Urinary bladder (tissue), 4 donors: ENCODE measurements around the gene P4HA2. TPM values are rescaled to one million over a fixed set of nuclear protein-coding genes. Genes with fewer than 3 reads are reported as not detected.

Experiments
- DNase-seq: peaks from one replicate; pipeline ENCODE4 v3.0.0-alpha.2; 2015; ENCODE audit errors: extremely low spot score
- H3K27ac ChIP-seq: one replicate; pipeline ENCODE4 v1.5.1; 2013; ENCODE audit warnings: low read depth, mild to moderate bottlenecking, moderate library complexity
- H3K36me3 ChIP-seq: one replicate; pipeline ENCODE4 v1.6.1; 2013; ENCODE audit warnings: mild to moderate bottlenecking, moderate library complexity; ENCODE audit not compliant: insufficient read depth
- H3K4me1 ChIP-seq: one replicate; pipeline ENCODE4 v1.6.1; 2013; ENCODE audit warnings: mild to moderate bottlenecking, moderate library complexity; ENCODE audit not compliant: insufficient read depth
- H3K4me3 ChIP-seq: one replicate; pipeline ENCODE4 v1.5.1; 2013; ENCODE audit warnings: low read depth, low read length
- WGBS: extraction: QIAGEN DNeasy Blood & Tissue Kit; methylation state at CpG from one replicate; pipeline ENCODE4 v1.1.7; 2013; 5-methylcytosine and 5-hydroxymethylcytosine counted together
- polyA plus RNA-seq: library from polyadenylated mRNA; stranded (reverse); fragments of 200-250 nt; gene quantifications from one replicate; pipeline ENCODE4 v1.2.3, GENCODE V29; 2013
- total RNA-seq: library from RNA; depleted of rRNA; stranded (reverse); fragments of >200 nt; gene quantifications from one replicate; pipeline ENCODE4 v1.2.3, GENCODE V29; 2014
- donor health status: healthy with polysubstance abuse.
- donor health status: healthy.

P4HA2 gene
- total and polyA plus RNA-seq, 2 donors = 44.2 to 102 TPM

GRCh38 chr5:132267931-132268768 is 40.5 kb upstream of the P4HA2 start:
- DNase-seq = no peak
- WGBS = 58% methylated on average over 6 of the region's 6 CpGs
- no peaks in the 10 kb centered on the region for H3K36me3 ChIP-seq
- no peak overlapping the region for H3K4me3 ChIP-seq
- no peaks in the 10 kb centered on the region for H3K4me1 ChIP-seq
- no peak overlapping the region for H3K27ac ChIP-seq

GRCh38 chr5:132267166-132267739 is 39.6 kb upstream of the P4HA2 start:
- Histone ChIP-seq H3K36me3 (no peaks in the 10 kb centered on the region), H3K4me1 (no peaks in the 10 kb centered on the region), H3K4me3 (no peak overlapping the region), H3K27ac (no peak overlapping the region)
- no peak for DNase-seq

GRCh38 chr5:132266836-132267160 is 39.1 kb upstream of the P4HA2 start:
- Histone ChIP-seq H3K36me3 (no peaks in the 10 kb centered on the region), H3K4me1 (no peaks in the 10 kb centered on the region), H3K27ac (no peak overlapping the region), H3K4me3 (no peak overlapping the region)
- no peak for DNase-seq
- WGBS = 94% methylated on average over 1 of the region's 1 CpG

- Histone ChIP-seq H3K4me3 (no peak overlapping the region), H3K36me3 (no peaks in the 10 kb centered on the region), H3K27ac (no peak overlapping the region), H3K4me1 (no peaks in the 10 kb centered on the region)
- no peak for DNase-seq
- WGBS = 64% methylated on average over 7 of the region's 7 CpGs
These were observed 38.6 kb upstream of the P4HA2 start for GRCh38 chr5:132266031-132266835.

GRCh38 chr5:132265336-132266030 is 37.8 kb upstream of the P4HA2 start:
- 24% methylated on average over 8 of the region's 8 CpGs for WGBS
- no peaks in the 10 kb centered on the region for H3K36me3 ChIP-seq
- DNase-seq = peak; percentile 84
- H3K4me1 ChIP-seq = no peaks in the 10 kb centered on the region
- peak overlapping the region; percentile 70 for H3K27ac ChIP-seq
- H3K4me3 ChIP-seq = no peak overlapping the region

GRCh38 chr5:132264546-132265335 is 37.1 kb upstream of the P4HA2 start:
- H3K27ac ChIP-seq = peak overlapping the region; percentile 70
- no peaks in the 10 kb centered on the region for H3K36me3 ChIP-seq
- H3K4me1 ChIP-seq = no peaks in the 10 kb centered on the region
- WGBS = 53% methylated on average over 4 of the region's 4 CpGs
- H3K4me3 ChIP-seq = no peak overlapping the region
- no peak for DNase-seq

GRCh38 chr5:132263548-132264261 is 36.1 kb upstream of the P4HA2 start:
- H3K4me3 ChIP-seq = no peak overlapping the region
- no peak for DNase-seq
- no peaks in the 10 kb centered on the region for H3K36me3 ChIP-seq
- WGBS = 61% methylated on average over 7 of the region's 7 CpGs
- H3K27ac ChIP-seq = no peak overlapping the region
- no peaks in the 10 kb centered on the region for H3K4me1 ChIP-seq

- no peak overlapping the region for H3K27ac ChIP-seq
- H3K4me1 ChIP-seq = no peaks in the 10 kb centered on the region
- H3K4me3 ChIP-seq = no peak overlapping the region
- H3K36me3 ChIP-seq = no peaks in the 10 kb centered on the region
- WGBS = 89% methylated on average over 2 of the region's 2 CpGs
- no peak for DNase-seq
These were observed 35.4 kb upstream of the P4HA2 start for GRCh38 chr5:132262882-132263547.

GRCh38 chr5:132261881-132262845 is 34.5 kb upstream of the P4HA2 start:
- no peaks in the 10 kb centered on the region for H3K4me1 ChIP-seq
- DNase-seq = no peak
- no peak overlapping the region for H3K4me3 ChIP-seq
- 86% methylated on average over 7 of the region's 7 CpGs for WGBS
- H3K27ac ChIP-seq = no peak overlapping the region
- no peaks in the 10 kb centered on the region for H3K36me3 ChIP-seq

- no peaks in the 10 kb centered on the region for H3K36me3 ChIP-seq
- no peak overlapping the region for H3K4me3 ChIP-seq
- H3K27ac ChIP-seq = no peak overlapping the region
- H3K4me1 ChIP-seq = no peaks in the 10 kb centered on the region
- no peak for DNase-seq
- WGBS = 32% methylated on average over 6 of the region's 6 CpGs
These were observed 33.3 kb upstream of the P4HA2 start for GRCh38 chr5:132260714-132261551.

GRCh38 chr5:132260051-132260450 is 32.4 kb upstream of the P4HA2 start:
- Histone ChIP-seq H3K27ac (peak overlapping the region; percentile 77), H3K4me3 (no peak overlapping the region), H3K36me3 (no peaks in the 10 kb centered on the region), H3K4me1 (no peaks in the 10 kb centered on the region)
- 26% methylated on average over 6 of the region's 6 CpGs for WGBS
- DNase-seq = no peak
